Frontal cortex (tissue), 4 donors: ENCODE data around the gene ATP7B. TPM values are rescaled to one million over a fixed set of nuclear protein-coding genes. Genes with fewer than 3 reads are reported as not detected.

Source experiments
- DNase-seq, 2 donors: peaks; one replicate each; pipeline ENCODE4 v3.0.0; 2012; ENCODE audit warnings: low spot score in 2 of 2
- FAIRE-seq: peaks from 2 replicates; lab custom pipeline; 2012; peaks lifted over from hg19 to GRCh38; lab: Jason Lieb, UNC
- total RNA-seq: library from RNA; depleted of rRNA; stranded (reverse); fragments of >200 nt; gene quantifications from one replicate; pipeline ENCODE4 v1.2.3, GENCODE V29; 2014
- donor health status: control.
- donor health status: control.
- donor health status: control.

ATP7B gene
- total RNA-seq, 1 donor from 2014 or later, result 7.3 TPM

DNA sequence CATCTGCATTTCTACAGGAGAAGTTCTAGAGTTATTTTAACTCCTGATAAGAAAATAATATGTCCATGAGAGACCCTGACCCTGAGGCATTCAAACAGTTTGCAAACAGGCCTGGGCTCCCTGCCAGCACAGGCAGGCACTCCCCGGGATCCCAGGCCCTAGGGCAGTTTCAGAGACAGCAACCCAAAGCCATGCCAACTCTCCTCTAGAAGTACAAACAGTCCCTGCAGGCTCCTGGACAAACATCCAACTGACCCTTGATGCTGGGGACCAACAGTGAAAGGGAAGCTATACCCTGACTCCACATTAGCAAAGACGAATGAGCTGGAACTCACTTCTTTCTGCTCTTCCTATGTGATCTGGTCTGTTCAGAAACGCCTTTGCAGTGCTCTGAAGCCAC is 104.7 kb downstream of the ATP7B start:
- no peak for DNase-seq
- no peak for FAIRE-seq

DNA sequence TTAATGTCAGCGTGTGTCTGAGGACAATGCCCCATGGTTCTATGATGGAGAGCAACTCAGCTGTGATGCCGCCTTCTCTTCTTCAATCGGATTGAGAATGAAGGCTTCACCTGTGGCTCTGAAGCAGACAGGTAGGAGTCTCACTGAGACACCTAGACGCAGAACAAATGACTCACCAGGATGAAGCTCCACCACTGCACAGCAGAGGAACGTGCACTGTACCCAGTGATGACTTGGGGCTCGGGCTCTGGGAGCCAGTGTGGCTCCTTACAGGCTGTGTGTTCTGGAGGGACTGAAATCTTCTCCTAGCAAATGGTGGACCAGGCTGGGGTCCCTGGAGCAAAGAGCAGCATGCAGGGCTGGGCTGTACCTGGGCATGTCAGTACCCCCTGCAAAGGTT is 105.5 kb downstream of the ATP7B start:
- FAIRE-seq, result no peak
- no peak for DNase-seq

DNA sequence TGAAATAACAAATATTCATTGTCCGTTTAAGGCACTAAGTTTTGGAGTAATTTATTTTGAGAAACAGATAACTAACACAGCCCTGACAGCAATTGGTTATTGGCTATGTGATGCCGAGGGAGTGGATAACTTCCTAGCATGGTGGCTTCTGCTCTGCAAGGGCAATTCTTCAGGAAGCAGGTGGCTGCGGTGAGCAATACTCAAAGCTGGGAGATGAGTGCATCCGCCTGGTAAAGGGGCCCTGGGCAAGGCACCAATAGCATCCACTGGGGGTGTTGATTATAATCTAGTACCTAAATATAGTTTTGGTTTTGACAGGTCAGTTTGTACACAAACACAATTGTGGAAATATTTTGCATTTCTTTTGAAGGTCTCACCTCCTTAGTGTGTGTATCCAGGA is 108.5 kb downstream of the ATP7B start:
- FAIRE-seq (no peak), DNase-seq (no peak)

DNA sequence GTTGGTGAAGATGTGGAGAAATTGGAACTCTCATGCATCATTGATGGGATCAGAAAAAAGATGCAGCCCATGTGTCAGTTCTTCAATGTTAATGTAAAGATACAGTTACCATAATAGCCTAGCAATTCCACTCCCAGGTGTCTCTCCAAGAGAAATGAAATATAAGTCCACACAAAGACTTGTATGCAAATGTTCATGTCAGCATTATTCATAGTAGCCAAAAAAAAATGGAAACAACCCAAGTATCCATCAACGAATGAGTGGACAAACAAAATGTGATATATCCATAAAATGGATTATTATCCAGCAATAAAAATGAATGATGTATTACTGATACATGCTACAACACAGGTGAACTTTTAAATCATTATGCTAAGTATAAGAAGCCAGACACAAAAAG is 110.8 kb downstream of the ATP7B start:
- DNase-seq, result no peak
- no peak for FAIRE-seq

DNA sequence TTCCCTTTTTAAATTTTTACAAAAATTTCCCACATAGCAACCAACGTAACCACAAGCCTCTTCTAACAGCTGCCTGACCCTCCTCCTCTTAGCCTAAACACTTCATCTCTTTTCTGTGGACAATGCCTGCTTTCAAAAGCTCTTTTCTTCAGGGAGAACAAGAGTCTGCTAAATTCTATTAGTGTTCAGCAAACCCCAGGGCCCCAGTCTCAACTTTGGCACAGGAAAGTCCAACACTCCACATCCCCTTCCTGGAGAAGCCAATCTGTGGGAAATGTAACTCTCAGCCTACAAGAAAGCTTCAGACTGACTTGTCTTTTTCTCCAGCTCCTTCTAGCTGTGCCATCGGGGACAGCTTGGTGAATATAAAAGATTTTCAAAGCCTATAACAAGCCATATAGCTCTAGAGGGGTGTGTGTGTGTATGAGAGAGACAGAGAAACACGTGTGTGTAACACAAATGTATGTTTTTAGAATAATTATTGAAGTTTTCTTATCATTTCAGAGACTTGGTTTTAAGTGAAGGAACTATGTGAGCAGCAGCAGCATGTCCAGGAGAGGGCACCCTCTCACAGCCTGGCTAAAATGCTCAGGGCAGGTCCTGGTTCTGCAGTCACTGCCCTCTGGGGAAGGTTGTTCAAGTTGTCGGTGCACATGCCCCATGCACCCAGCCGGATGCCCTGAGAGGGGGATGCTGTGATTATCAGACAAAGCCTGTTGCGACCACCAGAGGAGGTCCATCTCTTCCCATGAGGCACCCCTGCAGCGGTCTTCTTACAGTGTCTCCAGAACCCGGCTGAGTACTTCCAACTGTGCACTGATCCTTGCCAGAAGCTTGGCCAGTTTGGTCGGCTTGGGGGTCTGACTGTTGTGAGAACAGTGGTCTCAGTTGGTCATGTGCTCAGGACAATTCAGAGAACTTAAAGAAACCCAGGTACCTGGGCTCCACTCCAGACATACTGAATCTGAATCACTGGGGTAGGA is 115.1 kb downstream of the ATP7B start:
- no peak for FAIRE-seq
- peak; percentile 35 to 65 for DNase-seq

DNA sequence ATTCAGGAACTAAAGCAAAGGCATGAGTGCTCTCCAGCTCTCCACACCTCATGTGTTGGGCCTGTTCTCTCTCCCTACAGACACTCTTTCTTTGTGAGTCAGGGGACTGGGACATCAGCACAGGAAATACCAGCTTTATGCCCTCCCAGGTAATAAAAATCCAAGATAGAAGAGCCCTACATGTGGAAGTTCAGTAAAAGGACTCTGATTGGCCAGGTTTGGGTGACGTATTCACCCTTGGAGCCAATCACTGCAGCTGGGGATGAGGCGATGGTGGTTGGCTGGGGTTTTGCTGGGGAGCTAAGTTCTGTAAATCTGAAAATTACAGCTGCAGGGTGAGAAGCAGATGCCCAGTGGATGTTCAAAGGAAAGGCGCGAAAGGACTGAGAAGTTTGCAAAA is 117.0 kb downstream of the ATP7B start:
- FAIRE-seq (no peak), DNase-seq (no peak)

DNA sequence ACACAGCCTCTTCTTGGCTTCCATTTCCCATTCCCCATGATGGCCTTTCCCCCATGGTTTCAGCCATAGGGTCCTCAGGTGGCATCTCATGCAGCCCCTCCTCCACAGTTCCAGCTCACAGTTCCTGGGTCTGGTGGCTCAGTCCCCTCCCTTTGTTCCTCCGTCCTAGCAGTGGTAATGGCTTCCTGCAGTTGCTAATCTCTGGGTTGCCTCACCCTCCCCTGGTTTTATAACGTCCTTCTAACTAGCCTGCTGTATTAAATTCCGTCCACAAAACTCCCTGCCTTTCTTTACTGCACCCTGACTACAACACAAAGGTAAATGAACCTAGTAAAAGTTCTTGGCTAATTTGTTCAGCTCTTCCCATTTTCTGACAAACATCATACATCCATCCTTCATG is 118.6 kb downstream of the ATP7B start:
- DNase-seq, result no peak
- no peak for FAIRE-seq

DNA sequence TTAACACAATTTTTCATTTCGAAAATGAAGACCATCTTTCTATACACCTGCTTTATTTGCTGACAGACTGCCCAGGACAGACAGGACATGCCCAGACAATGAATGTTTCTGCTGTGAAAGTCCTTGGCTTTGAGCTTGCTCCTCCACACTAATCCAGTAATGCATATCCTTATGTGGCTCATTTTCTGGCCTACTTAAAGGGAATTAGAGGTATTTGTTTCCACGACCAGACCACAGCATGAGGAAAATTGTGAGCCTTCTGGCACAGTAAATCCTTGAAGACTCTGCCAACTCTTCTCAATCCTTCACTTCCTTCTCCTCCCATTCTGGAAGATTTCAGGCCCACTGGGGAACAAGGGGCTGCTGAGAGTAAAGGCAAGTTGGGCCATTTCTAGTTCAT is 123.8 kb downstream of the ATP7B start:
- no peak for FAIRE-seq
- DNase-seq, result no peak

DNA sequence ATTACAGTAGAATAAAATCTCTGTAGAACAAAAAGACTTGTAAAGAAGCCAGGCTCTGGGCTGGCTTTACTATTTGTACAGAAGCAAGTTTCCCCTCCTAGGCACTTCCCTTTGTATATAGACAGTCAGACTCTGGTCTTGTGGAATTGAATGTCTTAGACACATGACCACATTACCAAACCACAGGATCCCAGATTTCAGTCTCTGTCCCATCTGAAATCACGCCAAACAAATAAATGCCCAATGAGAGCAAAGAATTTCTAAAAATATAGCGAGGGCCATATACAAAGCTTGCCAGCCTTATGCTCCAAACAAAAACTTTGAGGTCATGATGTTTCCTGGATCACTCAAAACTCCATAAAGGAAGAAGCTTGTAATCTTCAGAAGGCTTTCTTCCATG is 125.6 kb downstream of the ATP7B start:
- DNase-seq (no peak), FAIRE-seq (no peak)

DNA sequence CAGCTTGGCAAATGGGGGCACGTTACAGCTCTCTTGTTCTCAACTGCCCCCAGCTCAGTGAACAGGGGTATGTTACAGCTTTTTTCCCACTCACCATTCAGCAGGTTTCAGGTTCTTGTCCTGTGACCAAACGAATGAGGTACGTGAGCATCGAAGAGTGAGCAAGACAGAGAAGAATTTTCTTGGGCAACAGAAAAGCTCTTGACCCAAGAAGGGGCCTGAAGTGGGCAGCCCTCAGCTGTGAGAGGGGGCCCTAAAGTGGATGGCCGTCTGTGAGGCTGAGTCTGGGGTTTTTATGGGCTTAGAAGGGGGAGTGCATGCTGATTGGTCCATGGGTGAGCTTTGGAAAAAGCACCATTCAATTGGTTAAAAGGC is 128.0 kb downstream of the ATP7B start:
- no peak for FAIRE-seq

More for the DNA sequence above, 128.0 kb downstream of the ATP7B start:
- DNase-seq, result no peak

Other genes with a start within 250 kb of the ATP7B start
- gene DHRS12, start 207.3 kb downstream of the ATP7B start, total RNA-seq, result 7.3 TPM
- gene TMEM272, start 166.3 kb downstream of the ATP7B start, total RNA-seq, result 1.6 TPM
- gene CCDC70, start 149.5 kb downstream of the ATP7B start, total RNA-seq, result not detected
- gene ALG11, start 948 bp upstream of the ATP7B start, total RNA-seq, result 20.8 TPM
- 22.8 TPM for gene UTP14C, start 13.2 kb upstream of the ATP7B start, total RNA-seq
- 0.82 TPM for gene NEK5, start 117.6 kb upstream of the ATP7B start, total RNA-seq
- 8.6 TPM for gene NEK3, start 148.1 kb upstream of the ATP7B start, total RNA-seq